Mucosa of descending colon (tissue), 3 donors: ENCODE data around the gene ITGAD. TPM values are rescaled to one million over a fixed set of nuclear protein-coding genes. Genes with fewer than 3 reads are reported as not detected.
A peak's percentile ranks its signal among the peaks of the same experiment; 100 is the strongest.
"Not testable (repeated sequence)": the region's sequence is repeated elsewhere in the genome, so short reads cannot be mapped to it uniquely, and the experiment has no call there.

ENCODE experiments used
- ATAC-seq: fragments of 200-7000 bp; cut with Tn5 transposase; one replicate; pipeline ENCODE4 v1.9.1; 2020; ENCODE audit warnings: mild to moderate bottlenecking, moderate library complexity
- DNase-seq, 3 donors: peaks; one replicate each; pipeline ENCODE4 v3.0.0-alpha.2; 2020
- H3K36me3 ChIP-seq: fragments of 200-600 bp; one replicate; pipeline ENCODE4 v1.8.0; 2021; ENCODE audit warnings: low read depth, mild to moderate bottlenecking
- H3K4me1 ChIP-seq: fragments of 200-600 bp; one replicate; pipeline ENCODE4 v1.8.0; 2021; ENCODE audit warnings: low read depth, mild to moderate bottlenecking
- H3K4me3 ChIP-seq: fragments of 200-600 bp; one replicate; pipeline ENCODE4 v1.8.0; 2021; ENCODE audit warnings: mild to moderate bottlenecking
- H3K9me3 ChIP-seq: fragments of 200-600 bp; one replicate; pipeline ENCODE4 v1.8.0; 2021; ENCODE audit warnings: mild to moderate bottlenecking
- intact Hi-C, 2 donors: fragments of 100-400 bp; cut with DNase I in 1 of 2; cut with micrococcal nuclease in 1 of 2; formaldehyde crosslinking; loops; one replicate each; pipeline versions ENCODE4 v1.11.0 to v1.11.1; 2022; cut with DNase I, micrococcal nuclease
- total RNA-seq, 3 donors: library from RNA; stranded (reverse); fragmentation: NEBNext Ultra II Directional in 2 of 3; extraction: Animal tissue kit (Norgen Biotek cat#: 25700) in 2 of 3; gene quantifications; one replicate each; pipeline versions ENCODE4 v1.2.1 to v1.2.4, GENCODE V29; 2021 to 2023
- TF ChIP-seq, protein P1 (sequence below): fragments of 200-600 bp; IDR thresholded peaks from one replicate; pipeline ENCODE4 v1.8.0; 2022; ENCODE audit warnings: antibody characterized with exemption, mild to moderate bottlenecking
- donor health status: DM: no; HTN: no; CAD: no; lungs with moderate emphysema.
- donor health status: DM: no; HTN: no; CAD: no.
- donor health status: DM: no; HTN: yes; CAD: no.

The ITGAD gene
- total RNA-seq, 3 donors from 2014 or later, result 0.41 TPM; not detected in 2

DNA sequence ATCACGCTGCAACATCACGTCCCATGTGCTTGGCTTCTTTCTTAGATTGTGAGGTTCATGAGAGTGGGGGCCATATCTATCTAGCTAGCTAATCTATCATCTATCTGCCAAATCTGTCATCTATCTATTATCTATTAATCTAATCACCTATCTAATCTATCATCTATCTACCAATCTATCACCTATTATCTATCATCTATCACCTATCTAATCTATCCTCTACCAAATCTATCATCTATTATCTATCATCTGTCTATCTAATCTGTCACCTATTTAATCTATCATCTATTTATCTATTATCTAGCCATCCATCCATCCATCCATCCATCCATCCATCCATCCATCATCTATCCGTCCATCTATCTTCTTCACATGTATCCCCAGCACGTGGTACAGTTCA, 20.8 kb downstream of the ITGAD start:
- ATAC-seq, result no peak
- TF ChIP-seq, protein P1, sequence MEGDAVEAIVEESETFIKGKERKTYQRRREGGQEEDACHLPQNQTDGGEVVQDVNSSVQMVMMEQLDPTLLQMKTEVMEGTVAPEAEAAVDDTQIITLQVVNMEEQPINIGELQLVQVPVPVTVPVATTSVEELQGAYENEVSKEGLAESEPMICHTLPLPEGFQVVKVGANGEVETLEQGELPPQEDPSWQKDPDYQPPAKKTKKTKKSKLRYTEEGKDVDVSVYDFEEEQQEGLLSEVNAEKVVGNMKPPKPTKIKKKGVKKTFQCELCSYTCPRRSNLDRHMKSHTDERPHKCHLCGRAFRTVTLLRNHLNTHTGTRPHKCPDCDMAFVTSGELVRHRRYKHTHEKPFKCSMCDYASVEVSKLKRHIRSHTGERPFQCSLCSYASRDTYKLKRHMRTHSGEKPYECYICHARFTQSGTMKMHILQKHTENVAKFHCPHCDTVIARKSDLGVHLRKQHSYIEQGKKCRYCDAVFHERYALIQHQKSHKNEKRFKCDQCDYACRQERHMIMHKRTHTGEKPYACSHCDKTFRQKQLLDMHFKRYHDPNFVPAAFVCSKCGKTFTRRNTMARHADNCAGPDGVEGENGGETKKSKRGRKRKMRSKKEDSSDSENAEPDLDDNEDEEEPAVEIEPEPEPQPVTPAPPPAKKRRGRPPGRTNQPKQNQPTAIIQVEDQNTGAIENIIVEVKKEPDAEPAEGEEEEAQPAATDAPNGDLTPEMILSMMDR, result no peak
- no peaks in the 10 kb centered on the region for H3K9me3 ChIP-seq
- H3K4me3 ChIP-seq, result no peak overlapping the region
- no peaks in the 10 kb centered on the region for H3K36me3 ChIP-seq
- H3K4me1 ChIP-seq, result no peaks in the 10 kb centered on the region
- intact Hi-C loops, result no loop called here
- DNase-seq, result no peak

DNA sequence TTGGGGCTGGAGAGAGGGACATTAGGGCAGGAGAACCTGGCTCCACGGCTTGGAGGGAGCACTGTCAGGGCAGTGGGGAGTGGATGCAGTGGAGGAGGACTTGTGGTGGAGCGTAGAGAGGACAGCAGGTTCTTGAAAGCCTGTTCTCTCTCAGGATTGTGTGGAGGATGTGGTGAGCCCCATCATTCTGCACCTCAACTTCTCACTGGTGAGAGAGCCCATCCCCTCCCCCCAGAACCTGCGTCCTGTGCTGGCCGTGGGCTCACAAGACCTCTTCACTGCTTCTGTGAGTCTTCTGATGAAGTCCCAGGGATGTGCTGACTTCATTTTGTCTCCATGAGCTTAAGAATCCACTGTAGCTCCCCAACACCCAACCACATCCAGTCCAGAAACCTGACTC, 21.6 kb downstream of the ITGAD start:
- H3K4me3 ChIP-seq, result no peak overlapping the region
- no peaks in the 10 kb centered on the region for H3K36me3 ChIP-seq
- H3K4me1 ChIP-seq, result no peaks in the 10 kb centered on the region
- H3K9me3 ChIP-seq, result no peaks in the 10 kb centered on the region
- peak; percentile 61 for ATAC-seq
- peak in 1 of 3 donors; percentile 12 for DNase-seq
- intact Hi-C loops, result no loop called here
- TF ChIP-seq, protein P1, result no peak

DNA sequence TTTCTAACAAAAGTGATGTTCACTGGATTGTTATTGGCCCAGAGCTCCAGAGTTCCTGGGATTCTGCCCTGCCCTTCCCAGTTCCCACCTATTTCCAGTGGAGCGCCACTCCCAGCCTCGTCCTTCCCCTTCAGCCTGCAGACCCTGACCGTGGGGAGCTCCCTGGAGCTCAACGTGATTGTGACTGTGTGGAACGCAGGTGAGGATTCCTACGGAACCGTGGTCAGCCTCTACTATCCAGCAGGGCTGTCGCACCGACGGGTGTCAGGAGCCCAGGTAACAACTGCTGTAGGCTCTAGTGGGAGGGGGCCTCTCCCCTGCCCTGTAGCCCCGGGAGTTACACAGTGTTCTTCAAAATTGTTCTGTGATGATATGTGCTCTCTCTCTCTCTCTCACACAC, 23.2 kb downstream of the ITGAD start:
- ATAC-seq (no peak), DNase-seq (peak in 1 of 3 donors; percentile 4)
- intact Hi-C loops, result no loop called here
- Histone ChIP-seq H3K4me1 (no peaks in the 10 kb centered on the region), H3K4me3 (no peak overlapping the region), H3K9me3 (no peaks in the 10 kb centered on the region), H3K36me3 (no peaks in the 10 kb centered on the region)
- TF ChIP-seq, protein P1, result no peak

DNA sequence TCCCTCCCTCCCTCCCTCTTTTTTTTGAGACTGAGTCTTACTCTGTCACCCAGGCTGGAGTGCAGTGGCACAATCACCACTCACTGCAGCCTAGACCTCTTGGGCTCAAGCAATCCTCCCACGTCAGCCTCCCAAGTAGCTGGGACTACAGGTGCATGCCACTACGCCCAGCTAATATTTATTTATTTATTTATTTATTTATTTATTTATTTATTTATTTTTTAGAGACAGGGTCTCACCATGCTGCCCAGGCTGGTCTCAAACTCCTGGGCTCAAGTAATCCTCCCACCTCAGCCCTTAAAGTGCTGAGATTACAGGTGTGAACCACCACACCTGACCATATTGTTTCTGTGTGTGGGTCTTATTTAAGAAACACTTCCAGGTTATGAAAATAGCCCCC, 23.9 kb downstream of the ITGAD start:
- H3K4me3 ChIP-seq, H3K9me3 ChIP-seq, H3K36me3 ChIP-seq, ATAC-seq, intact Hi-C loops, H3K4me1 ChIP-seq: not testable (repeated sequence)
- peak in 1 of 3 donors; percentile 2 for DNase-seq

DNA sequence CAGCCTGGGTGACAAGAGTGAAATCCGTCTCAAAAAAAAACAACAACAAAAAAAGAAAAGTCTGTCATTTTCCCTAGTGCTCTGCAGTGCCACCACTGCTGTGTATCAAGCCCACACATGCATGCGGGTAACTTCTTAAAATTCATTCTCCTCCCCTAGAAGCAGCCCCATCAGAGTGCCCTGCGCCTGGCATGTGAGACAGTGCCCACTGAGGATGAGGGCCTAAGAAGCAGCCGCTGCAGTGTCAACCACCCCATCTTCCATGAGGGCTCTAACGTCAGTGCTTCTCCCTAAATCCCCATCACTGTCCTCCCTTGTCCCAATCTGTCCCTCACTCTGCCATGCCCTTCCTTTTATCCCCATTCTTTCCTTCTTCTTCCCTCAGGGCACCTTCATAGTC, 24.8 kb downstream of the ITGAD start:
- H3K9me3 ChIP-seq, result no peaks in the 10 kb centered on the region
- H3K4me3 ChIP-seq, result no peak overlapping the region
- no peaks in the 10 kb centered on the region for H3K36me3 ChIP-seq
- DNase-seq (peak in 1 of 3 donors; percentile 5), ATAC-seq (no peak)
- H3K4me1 ChIP-seq, result no peaks in the 10 kb centered on the region
- TF ChIP-seq, protein P1, result no peak
- intact Hi-C loops, result no loop called here

DNA sequence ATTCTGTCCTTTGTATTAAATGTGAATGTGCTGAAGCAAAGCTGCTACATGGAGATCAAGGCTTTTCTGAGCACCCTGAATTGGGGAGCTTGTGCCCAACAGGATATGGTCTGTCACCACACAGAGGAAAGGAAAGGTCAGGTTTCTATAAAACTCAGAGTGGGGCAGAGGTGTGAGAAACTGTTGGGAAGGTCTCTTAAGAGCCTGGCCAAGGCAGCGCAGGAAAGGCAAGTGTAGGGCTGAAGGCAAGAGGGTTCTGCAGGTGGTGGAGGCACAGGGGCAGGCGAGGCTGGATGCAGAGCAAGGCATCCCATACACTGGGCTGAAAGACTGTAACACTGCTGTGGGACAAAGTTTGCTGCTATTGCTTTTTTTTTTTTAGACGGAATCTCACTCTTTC, 26.9 kb downstream of the ITGAD start:
- ATAC-seq, result peak; percentile 35
- Histone ChIP-seq H3K36me3 (no peaks in the 10 kb centered on the region), H3K9me3 (no peaks in the 10 kb centered on the region), H3K4me1 (no peaks in the 10 kb centered on the region), H3K4me3 (no peak overlapping the region)
- intact Hi-C loops, result no loop called here
- TF ChIP-seq, protein P1, result no peak
- peak in 1 of 3 donors; percentile 10 for DNase-seq
